Effector memory CD8-positive, alpha-beta T cell (primary cell): Measurements from ENCODE around the gene SIPA1L2.

Experiments
- ATAC-seq: fragments of 150-1000 bp; cut with Tn5 transposase; replicated peaks from 2 replicates; pipeline ENCODE4 v1.10.0; 2021; ENCODE audit warnings: mild to moderate bottlenecking, moderate library complexity
- DNase-seq, 3 experiments: peaks; one replicate each; pipeline ENCODE4 v3.0.0; 2021
- H3K27ac Mint-ChIP-seq, 2 donors: one replicate each; pipeline ENCODE4 v1.8.0; 2022; ENCODE audit warnings: mild to moderate bottlenecking in 2 of 2, mixed read lengths in 2 of 2, moderate library complexity in 2 of 2
- H3K27me3 Mint-ChIP-seq, 2 donors: one replicate each; pipeline ENCODE4 v1.8.0; 2022; ENCODE audit warnings: mixed read lengths in 2 of 2
- H3K36me3 Mint-ChIP-seq: one replicate; pipeline ENCODE4 v1.8.0; 2022; ENCODE audit warnings: mild to moderate bottlenecking, moderate library complexity, mixed read lengths; ENCODE audit not compliant: insufficient read depth
- H3K4me1 Mint-ChIP-seq, 2 donors: one replicate each; pipeline ENCODE4 v1.8.0; 2022; ENCODE audit warnings: low read depth in 2 of 2, mixed read lengths in 2 of 2
- H3K4me3 Mint-ChIP-seq, 2 donors: one replicate each; pipeline ENCODE4 v1.8.0; 2022; ENCODE audit warnings: mild to moderate bottlenecking in 2 of 2, mixed read lengths in 2 of 2, moderate library complexity in 2 of 2
- H3K9me3 Mint-ChIP-seq, 2 donors: one replicate each; pipeline ENCODE4 v1.8.0; 2022; ENCODE audit warnings: mixed read lengths in 2 of 2
- total RNA-seq, 9 experiments: gene quantifications; one replicate each; lab custom pipeline; 2026; lab: John Stamatoyannopoulos, UW

The SIPA1L2 gene
- 4.7 to 114 (median 34.9) reads per million in 9 experiments for total RNA-seq

- Mint-ChIP-seq H3K36me3 (peaks cover 4% of the 10 kb centered on the region), H3K9me3 (no peaks in the 10 kb centered on the region), H3K27ac (peak within 1 kb of the TSS; percentile 49 to 84), H3K27me3 (peaks cover 14 to 15% of the 10 kb centered on the region in 2 donors), H3K4me3 (peak within 1 kb of the TSS; percentile 82 to 85), H3K4me1 (peaks cover 18 to 26% of the 10 kb centered on the region in 2 donors)
- ATAC-seq, result peak; percentile 89
- DNase-seq, result peak; percentile 82 to 86 (median 83)
Measured at GRCh38 chr1:232630047-232630893, at the start of gene SIPA1L2. Gene SIPA1L2 (minus strand): TSS chr1:232630133. CDS start chr1:232515339, 114,794 bp downstream.

DNA sequence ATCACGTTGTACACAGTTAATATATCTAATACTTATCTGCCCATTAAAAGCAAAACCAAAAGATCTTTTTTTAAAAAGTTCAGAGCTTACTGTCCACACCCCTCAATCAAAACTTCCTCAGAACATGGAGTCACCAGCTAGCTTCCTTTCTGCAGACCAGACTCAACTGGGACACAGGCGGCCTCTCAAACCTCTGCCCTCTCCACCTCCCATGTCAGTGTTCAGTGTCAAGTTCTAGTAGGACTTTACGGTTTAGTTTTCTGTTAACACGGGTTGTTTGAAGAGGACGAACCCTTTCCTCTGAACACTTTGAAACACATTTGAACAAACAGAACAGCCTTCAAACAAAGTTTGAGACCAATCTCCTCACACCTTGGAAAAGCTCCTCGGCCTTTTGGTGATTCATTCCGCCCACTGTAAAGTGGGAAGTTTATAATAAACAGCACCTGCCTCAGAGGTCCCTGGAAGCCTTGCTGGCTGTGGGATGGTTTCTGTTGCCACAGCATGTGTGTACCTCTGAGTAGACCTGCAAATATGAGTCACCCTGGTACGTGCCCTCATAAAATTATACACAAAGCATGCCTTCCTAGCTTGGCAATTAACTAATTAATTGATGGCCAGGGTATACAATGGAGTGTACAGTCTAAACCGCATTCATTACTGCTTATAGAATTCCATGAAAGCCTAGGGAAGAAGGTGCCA, 48.4 kb upstream of the SIPA1L2 start:
- H3K27ac Mint-ChIP-seq, result no peak overlapping the region
- H3K9me3 Mint-ChIP-seq, result no peaks in the 10 kb centered on the region
- no peaks in the 10 kb centered on the region for H3K4me1 Mint-ChIP-seq
- H3K36me3 Mint-ChIP-seq, result no peaks in the 10 kb centered on the region
- H3K27me3 Mint-ChIP-seq, result peaks cover 47 to 66% of the 10 kb centered on the region in 2 donors
- no peak for DNase-seq
- no peak for ATAC-seq
- H3K4me3 Mint-ChIP-seq, result no peak overlapping the region

DNA sequence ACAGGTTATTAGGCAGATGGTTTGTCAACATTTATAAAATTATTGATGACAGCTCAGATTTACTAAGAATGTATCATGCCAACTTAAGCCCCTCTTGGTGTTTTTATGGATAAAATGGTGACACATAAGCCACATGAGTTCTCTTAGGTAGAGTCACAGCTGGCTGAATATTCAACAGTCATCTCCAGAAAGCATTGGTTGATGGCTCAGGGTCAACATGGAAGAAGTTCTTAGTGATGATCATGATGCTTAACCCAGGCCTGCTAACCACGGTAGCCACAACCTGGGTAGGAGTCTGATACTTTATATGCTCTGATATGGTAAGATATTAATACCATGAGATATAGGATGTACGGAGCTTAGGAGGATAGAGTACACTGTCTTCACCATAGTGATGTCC, 46.4 kb upstream of the SIPA1L2 start:
- Mint-ChIP-seq H3K4me3 (no peak overlapping the region), H3K9me3 (no peaks in the 10 kb centered on the region), H3K4me1 (no peaks in the 10 kb centered on the region), H3K36me3 (no peaks in the 10 kb centered on the region), H3K27me3 (peaks cover 51 to 66% of the 10 kb centered on the region in 2 donors), H3K27ac (no peak overlapping the region)
- no peak for ATAC-seq
- no peak for DNase-seq

DNA sequence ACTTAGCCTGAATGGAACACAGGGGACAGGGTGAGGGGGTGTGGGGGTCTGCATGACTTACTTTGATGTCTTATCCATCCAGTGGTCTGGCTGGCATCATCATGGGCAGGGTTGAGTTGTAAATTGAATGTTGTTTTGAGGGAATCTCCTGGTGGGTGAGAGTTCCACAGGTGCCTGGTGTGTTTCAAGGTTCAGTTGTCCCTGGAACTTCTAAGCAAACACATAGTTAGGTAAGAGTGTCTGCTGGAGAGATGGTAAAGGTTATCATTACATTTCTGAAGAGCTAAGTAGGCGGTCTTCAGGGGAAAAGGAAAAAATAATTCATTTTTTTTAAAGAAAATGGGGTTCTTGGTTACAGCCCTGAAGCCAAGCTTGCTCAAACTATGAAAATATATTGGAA, 46.0 kb upstream of the SIPA1L2 start:
- H3K9me3 Mint-ChIP-seq, result no peaks in the 10 kb centered on the region
- DNase-seq, result no peak
- H3K4me3 Mint-ChIP-seq, result no peak overlapping the region
- H3K27me3 Mint-ChIP-seq, result peaks cover 54 to 67% of the 10 kb centered on the region in 2 donors
- no peaks in the 10 kb centered on the region for H3K4me1 Mint-ChIP-seq
- ATAC-seq, result no peak
- H3K36me3 Mint-ChIP-seq, result no peaks in the 10 kb centered on the region
- H3K27ac Mint-ChIP-seq, result no peak overlapping the region

DNA sequence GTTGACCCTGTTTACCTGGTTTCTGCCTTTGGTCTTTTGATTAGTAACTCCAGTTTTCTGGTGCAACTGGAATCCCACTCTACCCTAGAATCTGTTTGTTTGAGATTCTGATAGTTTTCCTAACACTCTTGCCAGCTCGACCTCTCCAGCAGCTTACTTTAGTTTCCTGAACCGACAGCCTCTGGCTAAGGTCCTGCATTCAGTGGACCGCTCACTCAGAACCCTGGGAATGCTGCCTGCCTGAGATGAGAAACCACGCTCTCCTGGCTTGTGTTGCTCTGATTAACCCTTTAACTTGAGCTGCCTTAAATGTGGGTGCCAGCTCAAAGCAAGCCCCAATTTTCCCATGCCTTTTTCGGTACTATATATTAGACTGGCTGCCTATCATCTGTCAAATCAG, 45.3 kb upstream of the SIPA1L2 start:
- ATAC-seq, result no peak
- no peak for DNase-seq
- Mint-ChIP-seq H3K4me3 (no peak overlapping the region), H3K27ac (no peak overlapping the region), H3K36me3 (no peaks in the 10 kb centered on the region), H3K4me1 (no peaks in the 10 kb centered on the region), H3K9me3 (no peaks in the 10 kb centered on the region), H3K27me3 (peaks cover 55 to 67% of the 10 kb centered on the region in 2 donors)

- DNase-seq (no peak), ATAC-seq (no peak)
- peaks cover 0 to 1% of the 10 kb centered on the region in 2 donors for H3K4me1 Mint-ChIP-seq
- H3K36me3 Mint-ChIP-seq, result no peaks in the 10 kb centered on the region
- H3K27ac Mint-ChIP-seq, result no peak overlapping the region
- peaks cover 51 to 56% of the 10 kb centered on the region in 2 donors for H3K27me3 Mint-ChIP-seq
- H3K9me3 Mint-ChIP-seq, result no peaks in the 10 kb centered on the region
- no peak overlapping the region for H3K4me3 Mint-ChIP-seq
Measured at GRCh38 chr1:232673256-232673655, 43.3 kb upstream of the SIPA1L2 start.

- no peak overlapping the region for H3K27ac Mint-ChIP-seq
- H3K27me3 Mint-ChIP-seq, result peaks cover 33 to 36% of the 10 kb centered on the region in 2 donors
- no peak for DNase-seq
Measured at GRCh38 chr1:232669981-232670747, 40.2 kb upstream of the SIPA1L2 start.

GRCh38 chr1:232667778-232668165, 37.8 kb upstream of the SIPA1L2 start:
- H3K36me3 Mint-ChIP-seq, result no peaks in the 10 kb centered on the region
- no peaks in the 10 kb centered on the region for H3K9me3 Mint-ChIP-seq
- H3K27me3 Mint-ChIP-seq, result peaks cover 16% of the 10 kb centered on the region in 2 donors
- no peak for ATAC-seq
- H3K27ac Mint-ChIP-seq, result peak overlapping the region in 1 of 2 donors; percentile 61
- no peak for DNase-seq
- H3K4me3 Mint-ChIP-seq, result peak overlapping the region in 1 of 2 donors; percentile 18
- H3K4me1 Mint-ChIP-seq, result peaks cover 1 to 6% of the 10 kb centered on the region in 2 donors

More at GRCh38 chr1:232669981-232670747, 40.2 kb upstream of the SIPA1L2 start:
- Mint-ChIP-seq H3K4me3 (no peak overlapping the region), H3K36me3 (no peaks in the 10 kb centered on the region), H3K9me3 (no peaks in the 10 kb centered on the region), H3K4me1 (peaks cover 1 to 6% of the 10 kb centered on the region in 2 donors)
- no peak for ATAC-seq

DNA sequence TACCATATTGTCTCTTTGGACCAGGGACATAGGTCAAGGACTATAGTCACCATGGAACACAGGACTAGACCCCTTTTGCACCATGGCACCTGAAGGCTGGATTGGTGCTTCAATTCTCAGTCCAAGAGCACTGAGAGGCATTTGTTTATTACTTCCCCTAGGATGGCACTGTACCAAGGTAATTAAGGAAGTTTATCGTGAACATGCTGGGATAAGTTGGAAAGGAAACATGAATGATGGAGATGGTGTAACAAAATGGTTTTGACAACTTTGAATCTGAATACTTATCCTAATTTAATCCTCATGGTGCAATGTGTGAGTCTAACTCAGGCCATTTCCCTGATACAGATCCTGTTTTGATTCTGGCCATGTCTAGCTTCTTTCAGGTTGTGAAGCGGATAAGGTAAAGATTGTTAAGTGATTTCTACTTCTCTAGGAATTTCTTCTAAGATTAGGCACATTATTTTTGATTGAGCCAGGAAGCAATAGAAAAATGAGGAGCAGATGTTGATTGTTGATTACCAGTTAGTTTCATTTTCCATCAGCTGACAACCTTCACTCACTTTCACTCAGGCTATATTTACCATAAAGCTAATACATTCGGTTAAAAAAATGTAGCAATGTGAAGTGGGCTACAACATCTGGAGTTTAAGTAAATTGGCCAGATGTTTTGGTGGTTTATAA, 37.3 kb upstream of the SIPA1L2 start:
- DNase-seq (no peak), ATAC-seq (no peak)
- peak overlapping the region in 1 of 2 donors; percentile 18 for H3K4me3 Mint-ChIP-seq
- H3K4me1 Mint-ChIP-seq, result peaks cover 1 to 6% of the 10 kb centered on the region in 2 donors
- no peaks in the 10 kb centered on the region for H3K36me3 Mint-ChIP-seq
- H3K27me3 Mint-ChIP-seq, result peaks cover 16 to 19% of the 10 kb centered on the region in 2 donors
- no peaks in the 10 kb centered on the region for H3K9me3 Mint-ChIP-seq
- H3K27ac Mint-ChIP-seq, result peak overlapping the region in 1 of 2 donors; percentile 61

- no peak for DNase-seq
- ATAC-seq, result no peak
- H3K4me1 Mint-ChIP-seq, result peaks cover 1 to 6% of the 10 kb centered on the region in 2 donors
- H3K27me3 Mint-ChIP-seq, result peaks cover 15 to 23% of the 10 kb centered on the region in 2 donors
- no peaks in the 10 kb centered on the region for H3K9me3 Mint-ChIP-seq
- no peaks in the 10 kb centered on the region for H3K36me3 Mint-ChIP-seq
- H3K27ac Mint-ChIP-seq, result no peak overlapping the region
- H3K4me3 Mint-ChIP-seq, result no peak overlapping the region
Measured at GRCh38 chr1:232664844-232665777, 35.2 kb upstream of the SIPA1L2 start.

DNA sequence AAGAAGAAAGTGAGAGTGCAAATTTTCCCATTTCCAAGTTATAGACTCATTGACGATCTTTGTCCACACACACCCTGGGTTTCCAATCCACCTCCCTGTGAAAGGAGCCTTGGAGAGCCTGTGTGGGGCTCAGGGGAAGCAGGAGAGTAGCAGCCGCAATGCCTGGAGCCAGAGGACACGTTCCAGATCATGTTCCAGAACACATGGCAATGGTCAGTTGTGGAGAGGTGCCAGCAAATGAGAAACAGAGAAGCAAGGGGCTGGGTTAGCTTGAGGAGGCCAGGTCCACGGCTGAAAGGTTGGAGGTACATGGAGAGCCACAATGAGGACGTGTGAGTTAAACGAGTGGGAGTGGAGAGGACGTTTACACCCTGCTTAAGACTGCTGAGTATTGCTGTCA, 33.0 kb upstream of the SIPA1L2 start:
- H3K27me3 Mint-ChIP-seq, result peaks cover 23 to 36% of the 10 kb centered on the region in 2 donors
- no peak for DNase-seq
- H3K4me1 Mint-ChIP-seq, result peaks cover 0 to 6% of the 10 kb centered on the region in 2 donors
- H3K9me3 Mint-ChIP-seq, result no peaks in the 10 kb centered on the region
- H3K36me3 Mint-ChIP-seq, result no peaks in the 10 kb centered on the region
- ATAC-seq, result no peak
- H3K4me3 Mint-ChIP-seq, result no peak overlapping the region
- H3K27ac Mint-ChIP-seq, result no peak overlapping the region

DNA sequence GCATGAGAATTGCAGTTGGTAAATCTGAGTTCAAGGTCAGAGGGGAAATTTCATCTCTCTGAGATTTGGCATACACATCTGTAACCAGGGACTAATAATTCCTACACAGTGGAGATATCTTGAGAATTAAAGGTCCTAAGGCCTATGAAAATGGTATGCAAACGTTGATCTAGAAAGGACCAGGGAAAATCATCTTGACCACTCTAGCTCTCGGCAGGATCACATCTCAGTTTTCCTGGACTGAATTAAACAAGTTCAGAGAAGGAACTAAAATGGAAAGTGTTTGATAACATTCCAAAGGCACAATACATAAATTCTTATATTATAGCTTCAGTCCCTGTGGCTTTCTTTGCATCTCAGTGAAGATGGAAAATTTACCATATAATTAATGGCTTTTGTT, 28.5 kb upstream of the SIPA1L2 start:
- Mint-ChIP-seq H3K36me3 (no peaks in the 10 kb centered on the region), H3K27me3 (peaks cover 38 to 49% of the 10 kb centered on the region in 2 donors)

More for the DNA sequence above, 28.5 kb upstream of the SIPA1L2 start:
- no peaks in the 10 kb centered on the region for H3K9me3 Mint-ChIP-seq
- H3K27ac Mint-ChIP-seq, result no peak overlapping the region
- peaks cover 2 to 5% of the 10 kb centered on the region in 2 donors for H3K4me1 Mint-ChIP-seq
- DNase-seq (no peak), ATAC-seq (no peak)
- H3K4me3 Mint-ChIP-seq, result no peak overlapping the region
